H1 (cell line): ENCODE results near the gene NRTN. TPM values are rescaled to one million over a fixed set of nuclear protein-coding genes. Genes with fewer than 3 reads are reported as not detected.
"Not testable (repeated sequence)": the region's sequence is repeated elsewhere in the genome, so short reads cannot be mapped to it uniquely, and the experiment has no call there.

Source experiments
- CTCF ChIA-PET: fragments of 300-600 bp; sonication (Branson Sonifier 250); formaldehyde crosslinking; loops from one replicate; lab custom pipeline; 2021; ENCODE audit not compliant: partially characterized antibody; lab: Charles Lee
- POLR2A ChIA-PET: fragments of 300-600 bp; sonication (Branson Sonifier 250); formaldehyde crosslinking; loops from one replicate; lab custom pipeline; 2021; ENCODE audit warnings: inconsistent platforms; ENCODE audit not compliant: partially characterized antibody; lab: Charles Lee
- DNase-seq, 2 experiments: peaks; one replicate each; pipeline versions ENCODE4 v3.0.0 to v3.0.0-alpha.2; 2010 to 2022; ENCODE audit warnings: low spot score in 2 of 2, low read depth in 1 of 2, mixed read lengths in 1 of 2
- FAIRE-seq: peaks from 2 replicates; lab custom pipeline; 2011; peaks lifted over from hg19 to GRCh38; lab: Jason Lieb, UNC
- H2AFZ ChIP-seq: 2 replicates; pipeline ENCODE4 v1.8.1; 2012; ENCODE audit warnings: low read length, inconsistent platforms
- H2AK5ac ChIP-seq: 2 replicates; pipeline ENCODE4 v1.6.1; 2013; ENCODE audit warnings: low read depth, low read length
- H2BK120ac ChIP-seq: replicated peaks from 2 replicates; pipeline ENCODE3; 2013; ENCODE audit warnings: low read depth, low read length, inconsistent platforms
- H2BK12ac ChIP-seq: 2 replicates; pipeline ENCODE4 v1.6.1; 2013; ENCODE audit warnings: low read depth, low read length
- H2BK15ac ChIP-seq: 2 replicates; pipeline ENCODE4 v1.6.1; 2013; ENCODE audit warnings: low read length
- H2BK20ac ChIP-seq: 2 replicates; pipeline ENCODE4 v1.6.1; 2013; ENCODE audit warnings: low read length
- H2BK5ac ChIP-seq: 2 replicates; pipeline ENCODE4 v1.6.1; 2013; ENCODE audit warnings: low read depth, low read length
- H3K14ac ChIP-seq: 2 replicates; pipeline ENCODE4 v1.6.1; 2013; ENCODE audit warnings: inconsistent platforms; ENCODE audit not compliant: insufficient read length
- H3K18ac ChIP-seq: 2 replicates; pipeline ENCODE4 v1.6.1; 2013; ENCODE audit warnings: low read length; ENCODE audit errors: extremely low read depth
- H3K23ac ChIP-seq: 2 replicates; pipeline ENCODE4 v1.6.1; 2013; ENCODE audit warnings: inconsistent platforms; ENCODE audit not compliant: insufficient read length
- H3K23me2 ChIP-seq: 2 replicates; pipeline ENCODE4 v1.6.1; 2013; ENCODE audit warnings: low read depth, low read length
- H3K27ac ChIP-seq: 2 replicates; pipeline ENCODE4 v1.6.1; 2011; ENCODE audit warnings: low read depth, low read length, inconsistent platforms
- H3K27me3 ChIP-seq, 4 experiments: replicated peaks in 1 of 4; 1 replicate in 1 of 4; 2 replicates in 3 of 4; pipeline versions ENCODE4 v1.6.1 to v1.8.1; 2011 to 2013; ENCODE audit warnings: low read length in 3 of 4, mild to moderate bottlenecking in 3 of 4, inconsistent platforms in 2 of 4, mixed read lengths in 2 of 4, moderate library complexity in 1 of 4; ENCODE audit not compliant: control insufficient read depth in 3 of 4, insufficient read depth in 3 of 4; ENCODE audit errors: extremely low read depth in 1 of 4
- H3K36me3 ChIP-seq, 4 experiments: 2 replicates each; pipeline versions ENCODE4 v1.6.1 to v1.8.1; 2011 to 2013; ENCODE audit warnings: mild to moderate bottlenecking in 4 of 4, low read length in 3 of 4, moderate library complexity in 2 of 4, control low read depth in 1 of 4, inconsistent platforms in 1 of 4; ENCODE audit not compliant: insufficient read depth in 4 of 4, control insufficient read depth in 2 of 4
- H3K4ac ChIP-seq: replicated peaks from 2 replicates; pipeline ENCODE3; 2013; ENCODE audit warnings: low read length, low read depth, mixed read lengths, inconsistent platforms; ENCODE audit not compliant: insufficient read length
- H3K4me1 ChIP-seq, 4 experiments: replicated peaks in 1 of 4; 1 replicate in 1 of 4; 2 replicates in 3 of 4; pipeline versions ENCODE4 v1.6.1 to v1.8.1; 2011 to 2013; ENCODE audit warnings: low read length in 3 of 4, inconsistent platforms in 2 of 4, mixed read lengths in 1 of 4; ENCODE audit not compliant: insufficient read depth in 4 of 4, control insufficient read depth in 3 of 4
- H3K4me2 ChIP-seq, 2 experiments: 2 replicates each; pipeline versions ENCODE4 v1.6.1 to v1.8.1; 2011 to 2013; ENCODE audit warnings: low read depth in 2 of 2, low read length in 2 of 2, control low read depth in 1 of 2, inconsistent platforms in 1 of 2, mild to moderate bottlenecking in 1 of 2; ENCODE audit not compliant: insufficient read depth in 1 of 2
- H3K4me3 ChIP-seq, 4 experiments: fragments of 200-600, 300-600 bp in 1 of 4; sonication (generic), shearing (Covaris generic), sonication (Bioruptor Twin) in 1 of 4; 2 replicates each; pipeline versions ENCODE4 v1.5.1 to v1.8.1; 2011 to 2016; ENCODE audit warnings: low read length in 4 of 4, low read depth in 3 of 4, control low read depth in 2 of 4, inconsistent platforms in 2 of 4, mild to moderate bottlenecking in 2 of 4, mixed read lengths in 1 of 4, moderate library complexity in 1 of 4; ENCODE audit not compliant: insufficient read depth in 2 of 4; ENCODE audit errors: extremely low read depth in 1 of 4
- H3K56ac ChIP-seq: replicated peaks from 2 replicates; pipeline ENCODE3; 2013; ENCODE audit warnings: low read depth, mild to moderate bottlenecking, mixed read lengths, low read length, inconsistent platforms; ENCODE audit not compliant: insufficient read length
- H3K79me1 ChIP-seq: 2 replicates; pipeline ENCODE4 v1.6.1; 2013; ENCODE audit warnings: low read depth, low read length, control low read depth
- H3K79me2 ChIP-seq, 2 experiments: 2 replicates each; pipeline versions ENCODE4 v1.6.1 to v1.8.1; 2012 to 2013; ENCODE audit warnings: low read length in 2 of 2, mild to moderate bottlenecking in 2 of 2, inconsistent platforms in 1 of 2; ENCODE audit not compliant: insufficient read depth in 2 of 2, control insufficient read depth in 1 of 2
- H3K9ac ChIP-seq, 4 experiments: replicated peaks in 1 of 4; 1 replicate in 1 of 4; 2 replicates in 3 of 4; pipeline versions ENCODE4 v1.6.1 to v1.8.1; 2011 to 2013; ENCODE audit warnings: low read depth in 3 of 4, low read length in 3 of 4, control low read depth in 2 of 4, mild to moderate bottlenecking in 2 of 4, moderate library complexity in 2 of 4, inconsistent platforms in 1 of 4; ENCODE audit errors: extremely low read depth in 1 of 4
- H3K9me3 ChIP-seq, 2 experiments: 2 replicates each; pipeline versions ENCODE4 v1.6.1 to v1.8.1; 2012 to 2013; ENCODE audit warnings: mild to moderate bottlenecking in 2 of 2, moderate library complexity in 2 of 2, control low read depth in 1 of 2, inconsistent platforms in 1 of 2, low read depth in 1 of 2, low read length in 1 of 2, mixed read lengths in 1 of 2; ENCODE audit not compliant: insufficient read depth in 2 of 2
- H4K20me1 ChIP-seq, 2 experiments: replicated peaks in 1 of 2; 2 replicates each; pipeline versions ENCODE3 to v1.8.1; 2011 to 2013; ENCODE audit warnings: inconsistent platforms in 2 of 2, low read length in 2 of 2, mild to moderate bottlenecking in 1 of 2; ENCODE audit not compliant: insufficient read depth in 2 of 2, control insufficient read depth in 1 of 2
- H4K5ac ChIP-seq: 2 replicates; pipeline ENCODE4 v1.6.1; 2013; ENCODE audit warnings: low read length, low read depth, mixed read lengths, inconsistent platforms; ENCODE audit not compliant: insufficient read length
- H4K8ac ChIP-seq: 2 replicates; pipeline ENCODE4 v1.8.0; 2013; ENCODE audit warnings: mild to moderate bottlenecking, moderate library complexity, low read length, inconsistent platforms; ENCODE audit not compliant: insufficient read depth; ENCODE audit errors: extremely low read depth
- H4K91ac ChIP-seq: replicated peaks from 2 replicates; pipeline ENCODE3; 2013; ENCODE audit warnings: low read length, mixed read lengths, inconsistent platforms; ENCODE audit not compliant: insufficient read length
- RAD21 ChIP-seq, 2 experiments: IDR thresholded peaks in 1 of 2; conservative IDR thresholded peaks in 1 of 2; 2 replicates each; pipeline ENCODE4 v1.6.1; 2011; ENCODE audit warnings: low read depth in 2 of 2, low read length in 2 of 2, improper control_type of control experiment in 1 of 2, inconsistent platforms in 1 of 2, mild to moderate bottlenecking in 1 of 2, moderate library complexity in 1 of 2
- RNF2 ChIP-seq: fragments of 200-900, 300-1000 bp; sonication (generic); IDR thresholded peaks from 2 replicates; pipeline ENCODE4 v1.7.1; 2016; ENCODE audit warnings: borderline replicate concordance, low read depth, mild to moderate bottlenecking, antibody characterized with exemption, low read length; ENCODE audit not compliant: poor library complexity, severe bottlenecking; ENCODE audit errors: missing control alignments
- TEAD4 ChIP-seq: IDR thresholded peaks from 2 replicates; pipeline ENCODE4 v1.6.1; 2012; ENCODE audit warnings: low read depth, low read length, inconsistent platforms, mixed read lengths
- WGBS, 2 experiments: shearing (Covaris generic) in 1 of 2; methylation state at CpG; one replicate each; pipeline versions ENCODE4 v1.1.6 to v1.1.7; 2013 to 2015; ENCODE audit warnings: low lambda C conversion rate in 2 of 2, mixed read lengths in 2 of 2, inconsistent platforms in 1 of 2, low coverage in 1 of 2, missing lambda C conversion rate in 1 of 2; ENCODE audit not compliant: insufficient replicate concordance in 2 of 2, insufficient coverage in 1 of 2, insufficient read length in 1 of 2; ENCODE audit errors: extremely low coverage in 1 of 2, missing lambda C conversion rate in 1 of 2; 5-methylcytosine and 5-hydroxymethylcytosine counted together
- polyA plus RNA-seq, 7 experiments: library from polyadenylated mRNA; depleted of rRNA in 3 of 7; stranded (reverse) in 5 of 7; unstranded in 2 of 7; fragments of >200 nt in 5 of 7; fragments of 200-250 nt in 2 of 7; gene quantifications; 1 replicate in 5 of 7; 2 replicates in 1 of 7; 4 replicates in 1 of 7; pipeline versions ENCODE4 v1.2.1 to v1.2.3, GENCODE V29; 2011 to 2013; ENCODE audit warnings: missing spikeins in 2 of 7, mixed read lengths in 2 of 7
- total RNA-seq: library from RNA; stranded (reverse); fragmentation: NEBNext Ultra II Directional; extraction: Animal tissue kit (Norgen Biotek cat#: 25700); gene quantifications from 2 replicates; pipeline ENCODE4 v1.2.1, GENCODE V29; 2021

Gene NRTN
- total and polyA plus RNA-seq, 2 of the 8 experiments (the other 6 are each of a cell fraction or from before 2014, with no cell fraction given), result 3.9 to 5.3 TPM

- TF ChIP-seq RNF2, result no peak
- no peak for TF ChIP-seq TEAD4
- no peak for TF ChIP-seq RAD21 (IDR thresholded peaks at IDR 0.05 in 1 of 2, conservative IDR thresholded peaks at IDR 0.05 in 1 of 2; ENCODE audit: low read depth in 2 of 2, low read length in 2 of 2)
- TF ChIP-seq, all 59 proteins: peak for 0
Measured at GRCh38 chr19:5844456-5845433, 39.9 kb downstream of the NRTN start (continued).

DNA sequence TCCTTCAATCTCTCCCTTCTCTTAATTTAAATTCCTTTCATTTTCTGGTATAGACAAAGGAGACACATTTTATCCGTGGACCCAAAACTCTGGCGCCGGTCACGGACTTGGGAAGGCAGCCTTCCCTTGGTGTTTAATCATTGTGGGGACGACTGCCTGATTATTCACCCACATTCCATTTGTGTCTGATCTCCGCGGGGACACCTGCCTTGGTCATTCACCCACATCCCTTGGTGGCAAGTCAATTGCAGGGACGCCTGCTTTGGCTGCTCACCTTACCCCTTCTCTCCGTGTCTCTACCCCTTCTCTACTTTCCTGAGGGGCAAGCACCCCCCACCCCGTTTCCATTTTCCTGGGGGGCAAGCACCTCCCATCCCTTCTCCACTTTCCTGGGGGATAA, 43.0 kb downstream of the NRTN start:
- H3K79me2 ChIP-seq, FAIRE-seq, H3K9me3 ChIP-seq, H2BK5ac ChIP-seq, H2BK120ac ChIP-seq, H3K27ac ChIP-seq, H2BK20ac ChIP-seq, H4K20me1 ChIP-seq, H3K27me3 ChIP-seq, POLR2A ChIA-PET, H3K79me1 ChIP-seq, H2BK12ac ChIP-seq, H3K4me3 ChIP-seq, H3K9ac ChIP-seq, H2BK15ac ChIP-seq, H3K14ac ChIP-seq, H2AK5ac ChIP-seq, H3K18ac ChIP-seq, DNase-seq, H4K8ac ChIP-seq, H3K36me3 ChIP-seq, H3K4me2 ChIP-seq, H3K4me1 ChIP-seq, H4K5ac ChIP-seq, H3K23ac ChIP-seq, H2AFZ ChIP-seq, H3K56ac ChIP-seq, CTCF ChIA-PET, H4K91ac ChIP-seq, H3K23me2 ChIP-seq, H3K4ac ChIP-seq: not testable (repeated sequence)
- 89% methylated on average over 10 of the region's 10 CpGs; no CpG with 5 or more reads in 1 of the 2 experiments for WGBS, 2 experiments
